SU-DHL-6 (cell line): ENCODE data around the gene ADK.
"Not testable (repeated sequence)": the region's sequence is repeated elsewhere in the genome, so short reads cannot be mapped to it uniquely, and the experiment has no call there.

Source experiments
- H2AFZ ChIP-seq: fragments of 200-600 bp; sonication (generic); 2 replicates; pipeline ENCODE4 v1.6.1; 2014; ENCODE audit warnings: low read depth, mild to moderate bottlenecking, moderate library complexity, mixed read lengths, antibody characterized with exemption, low read length; ENCODE audit not compliant: severe bottlenecking
- H3F3A ChIP-seq: fragments of 200-600 bp; shearing (Covaris generic); 2 replicates; pipeline ENCODE4 v1.6.0; 2016; ENCODE audit warnings: antibody characterized with exemption, mild to moderate bottlenecking; ENCODE audit not compliant: insufficient read depth
- H3K27ac ChIP-seq: fragments of 200-600 bp; sonication (generic); 2 replicates; pipeline ENCODE4 v1.5.1; 2016; ENCODE audit warnings: low read depth, mild to moderate bottlenecking, low read length, moderate library complexity, mixed read lengths
- H3K27me3 ChIP-seq: fragments of 200-600 bp; sonication (generic), shearing (Covaris generic); 2 replicates; pipeline ENCODE4 v1.6.0; 2014; ENCODE audit warnings: mild to moderate bottlenecking, low read length
- H3K36me3 ChIP-seq: fragments of 200-600 bp; sonication (generic); 2 replicates; pipeline ENCODE4 v1.6.1; 2014; ENCODE audit warnings: mild to moderate bottlenecking, low read length, mixed read lengths
- H3K4me2 ChIP-seq: fragments of 300-600, 200-600 bp; shearing (Covaris generic), sonication (generic); 2 replicates; pipeline ENCODE4 v1.6.0; 2014; ENCODE audit warnings: low read length, low read depth, mild to moderate bottlenecking; ENCODE audit not compliant: poor library complexity, severe bottlenecking
- H3K4me3 ChIP-seq: fragments of 200-600 bp; sonication (generic); 2 replicates; pipeline ENCODE4 v1.5.1; 2014; ENCODE audit warnings: antibody characterized with exemption, low read length, mild to moderate bottlenecking, mixed read lengths; ENCODE audit not compliant: insufficient read depth, poor library complexity, severe bottlenecking
- H3K79me2 ChIP-seq: fragments of 200-600 bp; sonication (generic); 2 replicates; pipeline ENCODE4 v1.6.1; 2014; ENCODE audit warnings: mild to moderate bottlenecking, low read length, moderate library complexity; ENCODE audit not compliant: insufficient read depth
- H3K9ac ChIP-seq: fragments of 200-600 bp; sonication (generic); 2 replicates; pipeline ENCODE4 v1.7.0; 2014; ENCODE audit warnings: mild to moderate bottlenecking, low read length
- H3K9me2 ChIP-seq: fragments of 200-600 bp; sonication (generic); replicated peaks from 2 replicates; pipeline ENCODE4 v1.6.1; 2014; ENCODE audit warnings: low read length; ENCODE audit not compliant: insufficient read depth
- H3K9me3 ChIP-seq: fragments of 200-600 bp; sonication (generic); 2 replicates; pipeline ENCODE4 v1.6.1; 2014; ENCODE audit warnings: low read length, mixed read lengths; ENCODE audit not compliant: insufficient read depth
- H4K20me1 ChIP-seq: fragments of 200-600 bp; sonication (generic); 2 replicates; pipeline ENCODE4 v1.6.1; 2014; ENCODE audit warnings: low read depth, mild to moderate bottlenecking, antibody characterized with exemption, low read length, moderate library complexity, mixed read lengths
- CTCF ChIP-seq: fragments of 200-600 bp; sonication (generic); IDR thresholded peaks from one replicate; pipeline ENCODE4 v1.5.1; 2017; ENCODE audit warnings: antibody characterized with exemption, mild to moderate bottlenecking, low read length, moderate library complexity; ENCODE audit not compliant: insufficient read depth, poor library complexity, severe bottlenecking
- EZH2phosphoT487 ChIP-seq: fragments of 200-600 bp; sonication (generic), shearing (Covaris generic); conservative IDR thresholded peaks from 2 replicates; pipeline ENCODE4 v1.6.1; 2018; ENCODE audit warnings: mild to moderate bottlenecking, antibody characterized with exemption, low read length, moderate library complexity, mixed read lengths

ADK gene

GRCh38 chr10:74213571-74214162 is 62.6 kb downstream of the ADK start:
- no peaks in the 10 kb centered on the region for H3K27me3 ChIP-seq
- no peaks in the 10 kb centered on the region for H3K9me2 ChIP-seq
- H3K4me2 ChIP-seq = no peak overlapping the region
- no peaks in the 10 kb centered on the region for H4K20me1 ChIP-seq
- H3K79me2 ChIP-seq = peaks cover 17% of the 10 kb centered on the region; the same call in 1 of the 2 replicates
- no peaks in the 10 kb centered on the region for H3F3A ChIP-seq
- no peak overlapping the region for H3K27ac ChIP-seq
- H2AFZ ChIP-seq = no peak overlapping the region
- H3K9ac ChIP-seq = no peak overlapping the region
- H3K9me3 ChIP-seq = no peaks in the 10 kb centered on the region
- no peak overlapping the region for H3K4me3 ChIP-seq
- no peak for TF ChIP-seq EZH2phosphoT487
- peak; percentile 46 for TF ChIP-seq CTCF
- H3K36me3 ChIP-seq = no peaks in the 10 kb centered on the region; the same call in 1 of the 2 replicates

GRCh38 chr10:74217110-74217509 is 66.1 kb downstream of the ADK start:
- H3K27me3 ChIP-seq, H4K20me1 ChIP-seq, H2AFZ ChIP-seq, H3K4me2 ChIP-seq, H3K9ac ChIP-seq, H3F3A ChIP-seq, H3K9me3 ChIP-seq, H3K36me3 ChIP-seq, H3K9me2 ChIP-seq, H3K27ac ChIP-seq, H3K4me3 ChIP-seq: not testable (repeated sequence)
- peaks cover 17% of the 10 kb centered on the region; the same call in 1 of the 2 replicates for H3K79me2 ChIP-seq

GRCh38 chr10:74222467-74222866 is 71.4 kb downstream of the ADK start:
- H3K4me2 ChIP-seq, H3K9me2 ChIP-seq, H4K20me1 ChIP-seq, H3K36me3 ChIP-seq, H3K79me2 ChIP-seq, H3K27me3 ChIP-seq, H3K27ac ChIP-seq, H3K9me3 ChIP-seq, H3F3A ChIP-seq, H2AFZ ChIP-seq, H3K9ac ChIP-seq, H3K4me3 ChIP-seq: not testable (repeated sequence)

GRCh38 chr10:74223755-74224529 is 72.9 kb downstream of the ADK start:
- Histone ChIP-seq H3K27ac (no peak overlapping the region), H3K4me2 (no peak overlapping the region)

More at GRCh38 chr10:74223755-74224529, 72.9 kb downstream of the ADK start:
- no peaks in the 10 kb centered on the region for H3K9me2 ChIP-seq
- no peak overlapping the region for H3K4me3 ChIP-seq
- H3F3A ChIP-seq = peaks cover 7% of the 10 kb centered on the region; the same call in 1 of the 2 replicates
- H3K9me3 ChIP-seq = no peaks in the 10 kb centered on the region
- no peaks in the 10 kb centered on the region for H3K36me3 ChIP-seq
- no peaks in the 10 kb centered on the region for H3K27me3 ChIP-seq
- peaks cover 4% of the 10 kb centered on the region; the same call in 1 of the 2 replicates for H3K79me2 ChIP-seq
- TF ChIP-seq EZH2phosphoT487 (no peak), CTCF (no peak)
- H3K9ac ChIP-seq = no peak overlapping the region
- no peaks in the 10 kb centered on the region for H4K20me1 ChIP-seq
- H2AFZ ChIP-seq = no peak overlapping the region
